Right lobe of liver (tissue), 6 donors: ENCODE results near the gene BAZ1B. TPM values are rescaled to one million over a fixed set of nuclear protein-coding genes. Genes with fewer than 3 reads are reported as not detected.
"Not testable (repeated sequence)": the region's sequence is repeated elsewhere in the genome, so short reads cannot be mapped to it uniquely, and the experiment has no call there.

ENCODE experiments used
- ATAC-seq, 4 donors: fragments of 200-7000 bp; cut with Tn5 transposase; one replicate each; pipeline ENCODE4 v1.9.1; 2020; ENCODE audit warnings: mild to moderate bottlenecking in 4 of 4, moderate library complexity in 4 of 4
- DNase-seq, 3 donors: peaks; one replicate each; pipeline ENCODE4 v3.0.0-alpha.2; 2020
- H3K27ac ChIP-seq, 3 donors: fragments of 200-600 bp; one replicate each; pipeline ENCODE4 v1.8.0; 2022
- H3K27me3 ChIP-seq, 2 donors: fragments of 200-600 bp; one replicate each; pipeline ENCODE4 v1.8.0; 2022
- H3K36me3 ChIP-seq, 4 donors: fragments of 200-600 bp; sonication (generic) in 1 of 4; one replicate each; pipeline versions ENCODE4 v1.5.1 to v1.8.0; 2017 to 2022; ENCODE audit warnings: control low read depth in 1 of 4
- H3K4me1 ChIP-seq, 4 donors: fragments of 200-600 bp; sonication (generic) in 1 of 4; one replicate each; pipeline versions ENCODE4 v1.5.1 to v1.8.0; 2017 to 2022; ENCODE audit warnings: control low read depth in 1 of 4
- H3K4me3 ChIP-seq, 3 donors: fragments of 200-600 bp; one replicate each; pipeline ENCODE4 v1.8.0; 2022
- H3K9me3 ChIP-seq, 4 donors: fragments of 200-600 bp; sonication (generic) in 1 of 4; one replicate each; pipeline versions ENCODE4 v1.5.1 to v1.8.0; 2017 to 2022; ENCODE audit warnings: control low read depth in 1 of 4
- POLR2A ChIP-seq: fragments of 450-650 bp; IDR thresholded peaks from one replicate; pipeline ENCODE4 v1.6.1; 2017; ENCODE audit warnings: antibody characterized with exemption, mild to moderate bottlenecking
- WGBS: methylation state at CpG from one replicate; pipeline ENCODE4 v1.1.6; 2018; ENCODE audit warnings: low coverage, low lambda C conversion rate; ENCODE audit not compliant: insufficient coverage; ENCODE audit errors: missing lambda C conversion rate; 5-methylcytosine and 5-hydroxymethylcytosine counted together
- intact Hi-C, 2 donors: fragments of 100-400 bp; cut with DNase I; formaldehyde crosslinking; loops; one replicate each; pipeline versions ENCODE4 v1.11.2 to v1.14.1; 2022
- total RNA-seq, 6 experiments: library from RNA; depleted of rRNA in 2 of 6; stranded (reverse); fragments of >200 nt in 2 of 6; fragmentation: NEBNext Ultra II Directional in 3 of 6; extraction: Animal tissue kit (Norgen Biotek cat#: 25700) in 3 of 6; gene quantifications; one replicate each; pipeline versions ENCODE4 v1.1.0 to v1.2.4, GENCODE V29; 2016 to 2023
- TF ChIP-seq, protein P1 (sequence below), 4 donors: fragments of 200-600 bp in 3 of 4; fragments of 450-650 bp in 1 of 4; IDR thresholded peaks; one replicate each; pipeline versions ENCODE4 v1.5.1 to v1.8.0; 2016 to 2022; ENCODE audit warnings: antibody characterized with exemption in 4 of 4, mild to moderate bottlenecking in 2 of 4
- donor health status: DM: no; HTN: yes; CAD: no.
- donor health status: DM: no; HTN: no; CAD: no.
- donor health status: DM: no; HTN: no; CAD: no.
- donor health status: DM: no; HTN: yes; CAD: no.
- donor health status: DM: no; HTN: yes; CAD: no.

Gene BAZ1B
- total RNA-seq, 6 experiments from 2014 or later, result 19.3 to 26.2 (median 25.0) TPM

DNA sequence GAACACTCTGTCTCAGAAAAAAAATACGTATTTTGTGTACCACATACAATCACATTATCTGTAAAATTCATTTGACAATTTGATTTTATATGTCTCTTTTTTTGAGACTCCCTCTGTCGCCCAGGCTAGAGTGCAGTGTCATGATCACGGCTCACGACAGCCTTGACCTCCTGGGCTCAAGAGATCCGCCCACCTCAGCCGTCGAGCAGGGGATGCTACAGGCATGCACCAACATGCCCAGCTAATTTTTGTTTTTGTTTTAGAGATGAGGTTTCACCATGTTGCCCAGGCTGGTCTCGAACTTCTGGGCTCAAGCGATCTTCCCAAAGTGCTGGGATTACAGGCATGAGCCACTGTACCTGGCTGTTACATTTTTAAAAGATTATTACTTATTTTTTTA, 11.6 kb upstream of the BAZ1B start:
- no peak for TF ChIP-seq POLR2A
- TF ChIP-seq, protein P1, sequence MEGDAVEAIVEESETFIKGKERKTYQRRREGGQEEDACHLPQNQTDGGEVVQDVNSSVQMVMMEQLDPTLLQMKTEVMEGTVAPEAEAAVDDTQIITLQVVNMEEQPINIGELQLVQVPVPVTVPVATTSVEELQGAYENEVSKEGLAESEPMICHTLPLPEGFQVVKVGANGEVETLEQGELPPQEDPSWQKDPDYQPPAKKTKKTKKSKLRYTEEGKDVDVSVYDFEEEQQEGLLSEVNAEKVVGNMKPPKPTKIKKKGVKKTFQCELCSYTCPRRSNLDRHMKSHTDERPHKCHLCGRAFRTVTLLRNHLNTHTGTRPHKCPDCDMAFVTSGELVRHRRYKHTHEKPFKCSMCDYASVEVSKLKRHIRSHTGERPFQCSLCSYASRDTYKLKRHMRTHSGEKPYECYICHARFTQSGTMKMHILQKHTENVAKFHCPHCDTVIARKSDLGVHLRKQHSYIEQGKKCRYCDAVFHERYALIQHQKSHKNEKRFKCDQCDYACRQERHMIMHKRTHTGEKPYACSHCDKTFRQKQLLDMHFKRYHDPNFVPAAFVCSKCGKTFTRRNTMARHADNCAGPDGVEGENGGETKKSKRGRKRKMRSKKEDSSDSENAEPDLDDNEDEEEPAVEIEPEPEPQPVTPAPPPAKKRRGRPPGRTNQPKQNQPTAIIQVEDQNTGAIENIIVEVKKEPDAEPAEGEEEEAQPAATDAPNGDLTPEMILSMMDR (IDR thresholded peaks at IDR 0.05), result no peak
- ATAC-seq (no peak), DNase-seq (no peak)
- intact Hi-C loops, result no loop called here
- Histone ChIP-seq H3K36me3 (peaks cover 8 to 37% (median 24%) of the 10 kb centered on the region in 4 donors), H3K27ac (no peak overlapping the region), H3K4me3 (no peak overlapping the region), H3K4me1 (no peaks in the 10 kb centered on the region), H3K9me3 (no peaks in the 10 kb centered on the region), H3K27me3 (no peaks in the 10 kb centered on the region)
- 62% methylated on average over 4 of the region's 9 CpGs for WGBS

- intact Hi-C loops, result no loop called here
- 95% methylated on average over 4 of the region's 6 CpGs for WGBS
- no peak overlapping the region for H3K4me3 ChIP-seq
- no peak for DNase-seq
- no peak for TF ChIP-seq POLR2A
- TF ChIP-seq, protein P1 (IDR thresholded peaks at IDR 0.05), result no peak
- no peak for ATAC-seq
- no peaks in the 10 kb centered on the region for H3K9me3 ChIP-seq
- H3K36me3 ChIP-seq, result peaks cover 3 to 23% (median 13%) of the 10 kb centered on the region in 4 donors
- H3K27ac ChIP-seq, result no peak overlapping the region
- no peaks in the 10 kb centered on the region for H3K27me3 ChIP-seq
- no peaks in the 10 kb centered on the region for H3K4me1 ChIP-seq
Measured at GRCh38 chr7:73532224-73532623, 10.1 kb upstream of the BAZ1B start.

DNA sequence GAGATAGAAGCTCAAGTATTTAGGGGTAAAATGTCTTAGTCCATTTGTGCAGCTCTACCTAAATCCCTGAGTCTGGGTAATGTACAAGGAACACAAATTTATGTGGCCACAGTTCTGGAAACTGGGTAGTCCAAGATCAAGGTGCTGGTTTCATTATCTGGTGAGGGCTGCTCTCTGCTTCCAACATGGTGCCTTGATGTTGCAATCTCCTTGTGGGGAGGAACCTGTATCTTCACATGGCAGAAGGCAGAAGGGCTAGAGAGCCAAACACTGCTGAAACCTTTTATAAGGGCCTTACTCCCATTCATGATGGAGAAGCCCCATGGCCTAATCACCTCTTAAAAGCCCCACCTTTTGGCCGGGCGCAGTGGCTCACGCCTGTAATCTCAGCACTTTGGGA, 8.7 kb upstream of the BAZ1B start:
- H3K27ac ChIP-seq, result no peak overlapping the region
- H3K4me1 ChIP-seq, result no peaks in the 10 kb centered on the region
- TF ChIP-seq, protein P1 (IDR thresholded peaks at IDR 0.05), result no peak
- TF ChIP-seq POLR2A, result no peak
- 80% methylated on average over 1 of the region's 3 CpGs for WGBS
- H3K9me3 ChIP-seq, result no peaks in the 10 kb centered on the region
- DNase-seq (no peak), ATAC-seq (no peak)
- H3K4me3 ChIP-seq, result no peak overlapping the region
- intact Hi-C loops, result no loop called here
- peaks cover 0 to 9% (median 4%) of the 10 kb centered on the region in 4 donors for H3K36me3 ChIP-seq
- no peaks in the 10 kb centered on the region for H3K27me3 ChIP-seq

DNA sequence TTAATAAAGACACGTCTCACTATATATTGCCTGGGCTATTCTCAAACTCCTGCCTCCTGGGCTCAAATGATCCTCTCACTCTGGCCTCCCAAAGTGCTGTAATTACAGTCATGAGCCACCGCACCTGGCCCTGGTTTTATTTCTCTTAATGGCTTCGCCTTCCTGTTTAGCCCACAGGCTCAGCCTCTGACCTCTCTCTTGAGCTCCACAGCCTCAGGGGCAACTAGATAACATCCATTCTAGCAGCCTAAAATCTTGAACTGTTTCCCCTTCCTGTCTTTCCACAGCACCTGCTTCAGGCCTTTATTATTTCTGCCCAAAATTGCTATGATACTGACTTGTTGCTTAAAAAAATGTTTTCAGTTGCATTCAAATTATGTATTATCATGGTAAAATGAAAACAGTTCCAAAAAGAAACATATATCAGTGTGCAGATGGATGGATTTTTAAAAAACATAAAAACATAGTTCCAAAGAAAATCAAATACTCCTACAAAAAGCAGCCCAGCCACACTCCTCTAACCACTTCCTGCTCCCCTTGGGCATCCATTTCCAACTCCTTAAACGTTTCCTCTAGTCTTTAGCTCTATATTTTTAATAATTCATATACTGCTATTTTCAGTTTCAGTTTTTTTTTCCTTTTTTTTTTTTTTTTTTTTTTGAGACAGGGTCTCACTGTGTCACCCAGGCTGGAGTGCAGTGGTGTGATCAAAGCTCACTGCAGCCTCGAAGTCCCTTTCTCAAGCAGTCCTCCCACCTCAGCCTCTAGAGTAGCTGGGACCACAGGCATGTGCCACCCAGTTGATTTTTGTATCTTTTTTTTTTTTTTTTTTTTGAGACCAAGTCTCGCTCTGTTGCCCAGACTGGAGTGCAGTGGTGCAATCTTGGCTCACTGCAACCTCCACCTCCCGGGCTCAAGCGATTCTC, 5.1 kb upstream of the BAZ1B start:
- Histone ChIP-seq H3K4me3 (no peak overlapping the region), H3K27ac (no peak overlapping the region), H3K9me3 (no peaks in the 10 kb centered on the region), H3K36me3 (no peaks in the 10 kb centered on the region), H3K27me3 (no peaks in the 10 kb centered on the region), H3K4me1 (peaks cover 0 to 7% (median 0%) of the 10 kb centered on the region in 4 donors)
- WGBS, result 58% methylated on average over 5 of the region's 8 CpGs
- DNase-seq, result no peak
- no peak for ATAC-seq
- intact Hi-C loops, result no loop called here
- TF ChIP-seq, protein P1 (IDR thresholded peaks at IDR 0.05), result no peak
- TF ChIP-seq POLR2A, result no peak

DNA sequence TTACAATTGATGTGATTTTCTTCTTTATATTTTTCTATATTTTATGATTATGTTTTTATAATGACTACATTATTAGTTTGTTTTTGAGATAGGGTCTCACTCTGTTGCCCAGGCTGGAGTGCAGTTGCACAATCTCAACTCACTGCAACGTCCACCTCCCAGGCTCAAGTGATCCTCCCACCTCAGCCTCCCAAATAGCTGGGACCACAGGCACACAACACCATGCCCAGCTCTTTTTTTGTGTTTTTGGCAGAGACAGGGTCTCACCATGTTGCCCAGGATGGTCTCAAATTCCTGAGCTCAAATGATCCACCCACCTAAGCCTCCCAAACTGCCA, 4.0 kb upstream of the BAZ1B start:
- H3K27me3 ChIP-seq, H3K4me1 ChIP-seq, H3K9me3 ChIP-seq, H3K4me3 ChIP-seq, H3K36me3 ChIP-seq, intact Hi-C loops, ATAC-seq, DNase-seq, H3K27ac ChIP-seq: not testable (repeated sequence)
- WGBS, result 36% methylated on average over 1 of the region's 1 CpG
